HFF-Myc (cell line): ENCODE results near the gene PNLIPRP2.

ENCODE experiments used
- DNase-seq: peaks from one replicate; pipeline ENCODE4 v3.0.0-alpha.2; 2011; ENCODE audit warnings: low read depth; ENCODE audit errors: extremely low read depth
- H3K4me3 ChIP-seq: replicated peaks from 2 replicates; pipeline ENCODE4 v1.5.1; 2011; ENCODE audit warnings: low read depth, mild to moderate bottlenecking, control low read depth, low read length
- TF ChIP-seq, protein P1 (sequence below): IDR thresholded peaks from 2 replicates; pipeline ENCODE4 v1.5.1; 2012; ENCODE audit warnings: mild to moderate bottlenecking, low read depth, low read length, control low read depth; ENCODE audit errors: missing control alignments

PNLIPRP2 gene

GRCh38 chr10:116625845-116626244 is 5.1 kb downstream of the PNLIPRP2 start:
- TF ChIP-seq, protein P1, sequence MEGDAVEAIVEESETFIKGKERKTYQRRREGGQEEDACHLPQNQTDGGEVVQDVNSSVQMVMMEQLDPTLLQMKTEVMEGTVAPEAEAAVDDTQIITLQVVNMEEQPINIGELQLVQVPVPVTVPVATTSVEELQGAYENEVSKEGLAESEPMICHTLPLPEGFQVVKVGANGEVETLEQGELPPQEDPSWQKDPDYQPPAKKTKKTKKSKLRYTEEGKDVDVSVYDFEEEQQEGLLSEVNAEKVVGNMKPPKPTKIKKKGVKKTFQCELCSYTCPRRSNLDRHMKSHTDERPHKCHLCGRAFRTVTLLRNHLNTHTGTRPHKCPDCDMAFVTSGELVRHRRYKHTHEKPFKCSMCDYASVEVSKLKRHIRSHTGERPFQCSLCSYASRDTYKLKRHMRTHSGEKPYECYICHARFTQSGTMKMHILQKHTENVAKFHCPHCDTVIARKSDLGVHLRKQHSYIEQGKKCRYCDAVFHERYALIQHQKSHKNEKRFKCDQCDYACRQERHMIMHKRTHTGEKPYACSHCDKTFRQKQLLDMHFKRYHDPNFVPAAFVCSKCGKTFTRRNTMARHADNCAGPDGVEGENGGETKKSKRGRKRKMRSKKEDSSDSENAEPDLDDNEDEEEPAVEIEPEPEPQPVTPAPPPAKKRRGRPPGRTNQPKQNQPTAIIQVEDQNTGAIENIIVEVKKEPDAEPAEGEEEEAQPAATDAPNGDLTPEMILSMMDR, result no peak

DNA sequence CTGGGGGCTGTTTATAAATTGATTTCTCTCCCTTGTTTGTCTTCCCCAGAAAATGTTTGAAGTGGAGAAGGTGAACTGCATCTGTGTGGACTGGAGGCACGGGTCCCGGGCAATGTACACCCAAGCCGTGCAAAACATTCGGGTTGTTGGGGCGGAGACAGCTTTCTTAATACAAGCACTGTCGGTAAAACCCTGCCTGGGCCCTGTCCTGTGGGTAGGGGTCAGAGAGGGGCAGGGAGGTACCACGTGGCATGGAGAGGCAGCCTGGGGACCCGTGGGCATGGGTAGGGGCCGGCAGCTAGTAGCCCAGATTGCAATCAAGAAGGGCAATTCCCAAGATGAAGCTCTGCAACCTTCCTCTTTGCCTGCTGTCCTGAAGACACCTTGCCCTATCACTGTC is 6.1 kb downstream of the PNLIPRP2 start:
- no peak overlapping the region for H3K4me3 ChIP-seq
- DNase-seq, result no peak
- TF ChIP-seq, protein P1, result no peak

More at GRCh38 chr10:116625845-116626244, 5.1 kb downstream of the PNLIPRP2 start:
- DNase-seq, result no peak
- H3K4me3 ChIP-seq, result no peak overlapping the region

GRCh38 chr10:116627386-116627933 is 6.7 kb downstream of the PNLIPRP2 start:
- H3K4me3 ChIP-seq, result 0 out of 2 replicates have a peak overlapping the region, but pooled peaks have one; percentile 11
- TF ChIP-seq, protein P1, result peak; percentile 38
- DNase-seq, result no peak

GRCh38 chr10:116629340-116629739 is 8.6 kb downstream of the PNLIPRP2 start:
- TF ChIP-seq, protein P1, result no peak
- DNase-seq, result no peak
- H3K4me3 ChIP-seq, result no peak overlapping the region

GRCh38 chr10:116630020-116630419 is 9.3 kb downstream of the PNLIPRP2 start:
- no peak for DNase-seq
- TF ChIP-seq, protein P1, result no peak
- H3K4me3 ChIP-seq, result no peak overlapping the region

- no peak for DNase-seq
- TF ChIP-seq, protein P1, result no peak
- no peak overlapping the region for H3K4me3 ChIP-seq
Observed at GRCh38 chr10:116631871-116632295, 11.1 kb downstream of the PNLIPRP2 start.
